HepG2 (cell line): Measurements from ENCODE around the gene GALNT17. TPM values are rescaled to one million over a fixed set of nuclear protein-coding genes. Genes with fewer than 3 reads are reported as not detected.

ENCODE experiments used
- ATAC-seq: fragments of 200-7000 bp; cut with Tn5 transposase; 3 replicates; pipeline ENCODE4 v1.9.1; 2020; ENCODE audit warnings: mild to moderate bottlenecking, moderate library complexity
- BruUV-seq: library from RNA; stranded (reverse); fragments of 400-500 nt; replicated peaks from 2 replicates; lab custom pipeline; 2021; lab: Mats Ljungman, UMichigan
- CTCF ChIA-PET: fragments of 300-600 bp; formaldehyde crosslinking; extraction: SDS; loops from one replicate; lab custom pipeline; 2021; ENCODE audit warnings: low total read pairs, inconsistent platforms, low intra/inter-chr PET ratio; lab: Yijun Ruan, JAX
- POLR2A ChIA-PET: fragments of 350-600 bp; sonication (Branson Sonifier 250); formaldehyde crosslinking; loops from one replicate; lab custom pipeline; 2020; ENCODE audit warnings: antibody characterized with exemption, inconsistent platforms; lab: Yijun Ruan, JAX
- DNase-seq: peaks from one replicate; pipeline ENCODE4 v3.0.0-alpha.2; 2015; ENCODE audit warnings: low spot score
- FAIRE-seq: peaks from 3 replicates; lab custom pipeline; 2011; peaks lifted over from hg19 to GRCh38; lab: Jason Lieb, UNC
- H2AFZ ChIP-seq: one replicate; pipeline ENCODE4 v1.6.1; 2011; ENCODE audit warnings: low read length, inconsistent platforms
- H3K27ac ChIP-seq: fragments of 300-600 bp; 3 replicates; pipeline ENCODE4 v1.8.0; 2011; ENCODE audit warnings: mixed run types, mild to moderate bottlenecking, mixed read lengths, low read length, inconsistent platforms; ENCODE audit not compliant: insufficient read depth; ENCODE audit errors: extremely low read length
- H3K27me3 ChIP-seq, 2 experiments: fragments of 200-600 bp in 1 of 2; 2 replicates in 1 of 2; 3 replicates in 1 of 2; pipeline versions ENCODE4 v1.6.0 to v1.8.0; 2011; ENCODE audit warnings: low read length in 2 of 2, mild to moderate bottlenecking in 2 of 2, moderate library complexity in 2 of 2, inconsistent platforms in 1 of 2; ENCODE audit not compliant: insufficient read depth in 2 of 2, control insufficient read depth in 1 of 2
- H3K36me3 ChIP-seq, 2 experiments: fragments of 200-600 bp in 1 of 2; replicated peaks in 1 of 2; 2 replicates in 1 of 2; 3 replicates in 1 of 2; pipeline versions ENCODE4 v1.5.1 to v1.8.0; 2011; ENCODE audit warnings: low read length in 2 of 2, inconsistent platforms in 1 of 2; ENCODE audit not compliant: insufficient read depth in 2 of 2, control insufficient read depth in 1 of 2
- H3K4me1 ChIP-seq: 2 replicates; pipeline ENCODE4 v1.5.1; 2012; ENCODE audit warnings: low read length, inconsistent platforms; ENCODE audit not compliant: insufficient read depth
- H3K4me2 ChIP-seq: 2 replicates; pipeline ENCODE4 v1.6.0; 2011; ENCODE audit warnings: low read depth, low read length, inconsistent platforms
- H3K4me3 ChIP-seq, 3 experiments: fragments of 200-600 bp in 1 of 3; sonication (generic), shearing (Covaris generic) in 1 of 3; replicated peaks in 1 of 3; 2 replicates each; pipeline ENCODE4 v1.5.1; 2011 to 2016; ENCODE audit warnings: low read length in 3 of 3, inconsistent platforms in 2 of 3, low read depth in 2 of 3, mild to moderate bottlenecking in 2 of 3, control low read depth in 1 of 3, mixed read lengths in 1 of 3; ENCODE audit not compliant: insufficient read depth in 1 of 3
- H3K79me2 ChIP-seq: one replicate; pipeline ENCODE4 v1.6.1; 2011; ENCODE audit warnings: low read length, inconsistent platforms; ENCODE audit not compliant: insufficient read depth
- H3K9ac ChIP-seq: 2 replicates; pipeline ENCODE4 v1.6.0; 2011; ENCODE audit warnings: mild to moderate bottlenecking, low read depth, low read length, inconsistent platforms; ENCODE audit not compliant: insufficient read depth
- H3K9me3 ChIP-seq: 2 replicates; pipeline ENCODE4 v1.5.1; 2012; ENCODE audit warnings: mild to moderate bottlenecking, low read length
- H4K20me1 ChIP-seq: 2 replicates; pipeline ENCODE4 v1.6.0; 2011; ENCODE audit warnings: inconsistent platforms, mild to moderate bottlenecking, low read length, moderate library complexity; ENCODE audit not compliant: insufficient read depth
- CEBPB ChIP-seq: IDR thresholded peaks from 2 replicates; pipeline ENCODE4 v1.6.1; 2011; ENCODE audit warnings: low read depth, low read length, improper control_type of control experiment, borderline replicate concordance
- FOXJ3 ChIP-seq: sonication (generic); formaldehyde crosslinking; IDR thresholded peaks from 2 replicates; pipeline ENCODE4 v1.4.0; 2020; ENCODE audit warnings: missing genetic modification reagents, mild to moderate bottlenecking, borderline replicate concordance
- PATZ1 ChIP-seq: sonication (generic); formaldehyde crosslinking; IDR thresholded peaks from 2 replicates; pipeline ENCODE4 v1.4.0; 2020; ENCODE audit warnings: missing genetic modification reagents
- POLR2G ChIP-seq: fragments of 200-400 bp; formaldehyde crosslinking; IDR thresholded peaks from 2 replicates; pipeline ENCODE4 v1.6.1; 2018; ENCODE audit warnings: mild to moderate bottlenecking, low read depth, low read length, moderate library complexity
- THAP11 ChIP-seq: IDR thresholded peaks from 2 replicates; pipeline ENCODE4 v1.6.1; 2016; ENCODE audit warnings: missing biosample characterization, missing genetic modification reagents
- XRCC5 ChIP-seq: fragments of 200-400 bp; formaldehyde crosslinking; optimal IDR thresholded peaks from 2 replicates; pipeline ENCODE3; 2017; ENCODE audit warnings: mild to moderate bottlenecking, low read length
- ZBTB1 ChIP-seq: sonication (generic); formaldehyde crosslinking; IDR thresholded peaks from 2 replicates; pipeline ENCODE4 v1.4.0; 2020; ENCODE audit warnings: missing genetic modification reagents, borderline replicate concordance
- ZNF264 ChIP-seq: sonication (generic); formaldehyde crosslinking; IDR thresholded peaks from 2 replicates; pipeline ENCODE4 v1.4.0; 2020; ENCODE audit warnings: missing genetic modification reagents
- ZNF513 ChIP-seq: sonication (generic); formaldehyde crosslinking; conservative IDR thresholded peaks from 2 replicates; pipeline ENCODE4 v1.5.0; 2020; ENCODE audit warnings: missing genetic modification reagents
- ZNF557 ChIP-seq: sonication (generic); formaldehyde crosslinking; IDR thresholded peaks from 2 replicates; pipeline ENCODE4 v1.4.0; 2020; ENCODE audit warnings: missing genetic modification reagents
- ZNF749 ChIP-seq: sonication (generic); formaldehyde crosslinking; IDR thresholded peaks from 2 replicates; pipeline ENCODE4 v1.8.0; 2022; ENCODE audit warnings: mild to moderate bottlenecking, missing genetic modification reagents, moderate library complexity, borderline replicate concordance
- ZNF841 ChIP-seq: sonication (generic); formaldehyde crosslinking; IDR thresholded peaks from 2 replicates; pipeline ENCODE4 v1.8.1; 2023; ENCODE audit warnings: missing genetic modification reagents, borderline replicate concordance
- WGBS: methylation state at CpG from one replicate; pipeline ENCODE4 v1.1.6; 2017; ENCODE audit warnings: low lambda C conversion rate; 5-methylcytosine and 5-hydroxymethylcytosine counted together
- in situ Hi-C: cut with HindIII; loops from 2 replicates; pipeline ENCODE4 v1.10.0; 2017; ENCODE audit warnings: low pct_unique_long_range_greater_than_20kb; ENCODE audit not compliant: extremely low pct_ligation_motif_present
- intact Hi-C: fragments of 100-400 bp; cut with micrococcal nuclease; formaldehyde crosslinking; loops from one replicate; pipeline ENCODE4 v1.10.0; 2022; ENCODE audit not compliant: unreplicated experiment
- polyA plus RNA-seq, 8 experiments: library from polyadenylated mRNA; depleted of rRNA in 3 of 8; stranded (reverse) in 7 of 8; unstranded in 1 of 8; fragments of >200 nt; fragmentation: Illumina TruSeq in 4 of 8; extraction: Trizol in 4 of 8; gene quantifications; 2 replicates each; pipeline versions ENCODE4 v1.2.1 to v1.2.3, GENCODE V29; 2011 to 2016; ENCODE audit warnings: low read depth in 4 of 8, missing spikeins in 1 of 8, mixed read lengths in 1 of 8; ENCODE audit not compliant: insufficient read depth in 1 of 8
- total RNA-seq, 5 experiments: library from RNA; depleted of rRNA; stranded (reverse); fragments of >200 nt; fragmentation: Illumina TruSeq; extraction: Trizol; gene quantifications; 2 replicates each; pipeline ENCODE4 v1.2.3, GENCODE V29; 2016; ENCODE audit warnings: low read depth in 1 of 5

GALNT17 gene
- total and polyA plus RNA-seq, 2 of the 13 experiments (the other 11 are each of a cell fraction or from before 2014, with no cell fraction given): not detected

- in situ Hi-C loops (no loop called here), intact Hi-C loops (no loop called here)
- WGBS: 21% methylated on average over 7 of the region's 7 CpGs
- no peak for TF ChIP-seq ZNF264 (CRISPR knock-in tag)
- no peak for TF ChIP-seq CEBPB
- no peak for TF ChIP-seq ZNF749 (CRISPR knock-in tag)
- Histone ChIP-seq H3K9ac (no peak overlapping the region), H4K20me1 (no peaks in the 10 kb centered on the region), H3K4me1 (no peaks in the 10 kb centered on the region), H3K27ac (no peak overlapping the region), H3K36me3 (no peaks in the 10 kb centered on the region), H2AFZ (no peak overlapping the region), H3K9me3 (peaks cover 23% of the 10 kb centered on the region; the same call in 1 of the 2 replicates), H3K79me2 (no peaks in the 10 kb centered on the region), H3K27me3 (no peaks in the 10 kb centered on the region), H3K4me2 (no peak overlapping the region), H3K4me3 (no peak overlapping the region)
- no TSS peak for BruUV-seq
- no peak for FAIRE-seq
- CTCF ChIA-PET: no interaction called here
- POLR2A ChIA-PET: no interaction called here
- DNase-seq: no peak
- ATAC-seq: no peak
These were observed 261.7 kb downstream of the GALNT17 start for GRCh38 chr7:71393661-71394060.

- no TSS peak for BruUV-seq
- Histone ChIP-seq H3K36me3 (no peaks in the 10 kb centered on the region), H4K20me1 (no peaks in the 10 kb centered on the region), H3K79me2 (no peaks in the 10 kb centered on the region), H3K4me3 (no peak overlapping the region), H3K9me3 (peaks cover 11% of the 10 kb centered on the region; the same call in 1 of the 2 replicates), H3K9ac (no peak overlapping the region), H3K4me1 (no peaks in the 10 kb centered on the region), H2AFZ (no peak overlapping the region), H3K4me2 (no peak overlapping the region), H3K27ac (no peak overlapping the region), H3K27me3 (no peaks in the 10 kb centered on the region)
- no peak for FAIRE-seq
- TF ChIP-seq THAP11 (CRISPR knock-in tag) (no peak), ZNF513 (CRISPR knock-in tag) (no peak), ZNF841 (CRISPR knock-in tag) (no peak), PATZ1 (CRISPR knock-in tag) (no peak), POLR2G (no peak), FOXJ3 (CRISPR knock-in tag) (no peak), ZNF557 (CRISPR knock-in tag) (no peak), ZBTB1 (CRISPR knock-in tag) (no peak), XRCC5 (no peak)
- WGBS: 0% methylated on average over 2 of the region's 2 CpGs
- ATAC-seq: no peak
- in situ Hi-C loops: no loop called here
- CTCF ChIA-PET: no interaction called here
- DNase-seq: no peak
- POLR2A ChIA-PET: no interaction called here
- intact Hi-C loops: no loop called here
These were observed 270.7 kb downstream of the GALNT17 start for GRCh38 chr7:71402684-71403083.
